ENCODE results near the gene MGMT.

DNA sequence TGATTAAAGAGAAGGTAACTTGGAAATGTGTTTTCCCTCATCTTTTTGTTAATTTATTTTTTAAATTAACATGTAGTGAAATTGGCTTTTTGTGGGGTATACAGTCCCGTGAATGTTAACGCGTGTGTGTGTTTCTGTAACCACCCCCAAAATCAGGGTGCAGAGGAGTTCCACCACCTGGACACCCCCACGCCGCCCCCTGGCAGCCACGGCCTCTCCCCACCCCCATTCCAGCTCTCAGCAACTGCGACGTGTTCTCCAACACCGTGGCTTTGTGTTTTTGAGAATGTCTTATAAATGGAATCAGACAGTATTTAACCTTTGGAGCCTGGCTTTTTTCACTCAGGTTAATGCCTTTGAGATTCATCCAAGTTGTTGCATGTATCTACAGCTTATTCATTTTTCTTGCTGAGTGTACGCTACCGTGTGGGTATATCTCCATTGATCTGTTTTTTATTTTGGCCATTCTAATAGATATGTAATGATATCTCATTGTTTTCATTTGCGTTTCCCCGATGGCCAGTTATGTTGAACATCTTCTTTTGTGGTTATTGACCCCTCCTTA is 278.2 kb downstream of the MGMT start:
- TF ChIP-seq, protein P1, sequence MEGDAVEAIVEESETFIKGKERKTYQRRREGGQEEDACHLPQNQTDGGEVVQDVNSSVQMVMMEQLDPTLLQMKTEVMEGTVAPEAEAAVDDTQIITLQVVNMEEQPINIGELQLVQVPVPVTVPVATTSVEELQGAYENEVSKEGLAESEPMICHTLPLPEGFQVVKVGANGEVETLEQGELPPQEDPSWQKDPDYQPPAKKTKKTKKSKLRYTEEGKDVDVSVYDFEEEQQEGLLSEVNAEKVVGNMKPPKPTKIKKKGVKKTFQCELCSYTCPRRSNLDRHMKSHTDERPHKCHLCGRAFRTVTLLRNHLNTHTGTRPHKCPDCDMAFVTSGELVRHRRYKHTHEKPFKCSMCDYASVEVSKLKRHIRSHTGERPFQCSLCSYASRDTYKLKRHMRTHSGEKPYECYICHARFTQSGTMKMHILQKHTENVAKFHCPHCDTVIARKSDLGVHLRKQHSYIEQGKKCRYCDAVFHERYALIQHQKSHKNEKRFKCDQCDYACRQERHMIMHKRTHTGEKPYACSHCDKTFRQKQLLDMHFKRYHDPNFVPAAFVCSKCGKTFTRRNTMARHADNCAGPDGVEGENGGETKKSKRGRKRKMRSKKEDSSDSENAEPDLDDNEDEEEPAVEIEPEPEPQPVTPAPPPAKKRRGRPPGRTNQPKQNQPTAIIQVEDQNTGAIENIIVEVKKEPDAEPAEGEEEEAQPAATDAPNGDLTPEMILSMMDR (conservative IDR thresholded peaks at IDR 0.05), result no peak
- no peak for TF ChIP-seq EZH2 (IDR thresholded peaks at IDR 0.05; ENCODE audit: low read depth)

All from PC-9 (cell line).